Endodermal cell (in vitro differentiated cells): ENCODE measurements around the gene SMIM41. TPM values are rescaled to one million over a fixed set of nuclear protein-coding genes. Genes with fewer than 3 reads are reported as not detected.
A peak's percentile ranks its signal among the peaks of the same experiment; 100 is the strongest.

Experiments
- DNase-seq: peaks from one replicate; pipeline ENCODE4 v3.0.0-alpha.2; 2017
- H3K27ac ChIP-seq: 2 replicates; pipeline ENCODE4 v1.5.1; 2013; ENCODE audit warnings: mild to moderate bottlenecking, low read depth, low read length, moderate library complexity
- H3K27me3 ChIP-seq: 2 replicates; pipeline ENCODE4 v1.6.1; 2013; ENCODE audit warnings: mild to moderate bottlenecking, low read length, moderate library complexity; ENCODE audit not compliant: insufficient read depth, control insufficient read depth, poor library complexity, severe bottlenecking
- H3K36me3 ChIP-seq: 2 replicates; pipeline ENCODE4 v1.7.0; 2013; ENCODE audit warnings: mild to moderate bottlenecking, low read length, moderate library complexity; ENCODE audit not compliant: control insufficient read depth, insufficient read depth
- H3K4me1 ChIP-seq: one replicate; pipeline ENCODE4 v1.7.0; 2013; ENCODE audit warnings: low read length; ENCODE audit not compliant: control insufficient read depth, insufficient read depth
- H3K4me3 ChIP-seq: 2 replicates; pipeline ENCODE4 v1.5.1; 2013; ENCODE audit warnings: mild to moderate bottlenecking, low read length, moderate library complexity
- H3K9ac ChIP-seq: 2 replicates; pipeline ENCODE4 v1.6.1; 2013; ENCODE audit warnings: mild to moderate bottlenecking, low read length, moderate library complexity; ENCODE audit not compliant: poor library complexity, severe bottlenecking; ENCODE audit errors: extremely low read depth
- H3K9me3 ChIP-seq: 2 replicates; pipeline ENCODE4 v1.6.1; 2013; ENCODE audit warnings: mild to moderate bottlenecking, low read length, moderate library complexity; ENCODE audit not compliant: control insufficient read depth
- H3K27ac Mint-ChIP-seq: 2 replicates; pipeline ENCODE4 v1.8.0; 2020; ENCODE audit warnings: mixed read lengths
- H3K27me3 Mint-ChIP-seq: 2 replicates; pipeline ENCODE4 v1.8.0; 2021; ENCODE audit warnings: mild to moderate bottlenecking, mixed read lengths; ENCODE audit not compliant: insufficient read depth
- H3K36me3 Mint-ChIP-seq: 2 replicates; pipeline ENCODE4 v1.8.0; 2020; ENCODE audit warnings: low read depth, mixed read lengths
- H3K4me1 Mint-ChIP-seq: 2 replicates; pipeline ENCODE4 v1.8.0; 2020; ENCODE audit warnings: mixed read lengths
- H3K4me3 Mint-ChIP-seq: 2 replicates; pipeline ENCODE4 v1.8.0; 2020; ENCODE audit warnings: mild to moderate bottlenecking, moderate library complexity, mixed read lengths
- H3K9me3 Mint-ChIP-seq: 2 replicates; pipeline ENCODE4 v1.8.0; 2020; ENCODE audit warnings: mild to moderate bottlenecking, mixed read lengths
- CTCF ChIP-seq: fragments of 200-600 bp; sonication (generic); conservative IDR thresholded peaks from 2 replicates; pipeline ENCODE4 v1.5.0; 2021; ENCODE audit warnings: antibody characterized with exemption, mild to moderate bottlenecking
- WGBS, 2 experiments: methylation state at CpG; one replicate each; pipeline versions ENCODE4 v1.1.5 to v1.1.7; 2013; ENCODE audit warnings: missing lambda C conversion rate in 2 of 2, mixed read lengths in 1 of 2; ENCODE audit not compliant: insufficient coverage in 1 of 2, insufficient read length in 1 of 2; 5-methylcytosine and 5-hydroxymethylcytosine counted together
- total RNA-seq, 2 donors: library from RNA; stranded (reverse); fragmentation: NEBNext Ultra II Directional in 1 of 2; extraction: Animal tissue kit (Norgen Biotek cat#: 25700) in 1 of 2; gene quantifications; 2 replicates in 1 of 2; 3 replicates in 1 of 2; pipeline ENCODE4 v1.2.1, GENCODE V29; 2021

SMIM41 gene
- total RNA-seq, 2 donors from 2014 or later, result not detected

GRCh38 chr12:52033446-52034140, 45.9 kb upstream of the SMIM41 start:
- H3K4me1 ChIP-seq, result peaks cover 3% of the 10 kb centered on the region
- Mint-ChIP-seq H3K27me3 (peaks cover 25% of the 10 kb centered on the region), H3K27ac (peak overlapping the region; percentile 91), H3K4me3 (peak overlapping the region; percentile 51), H3K9me3 (no peaks in the 10 kb centered on the region), H3K4me1 (peaks cover 26% of the 10 kb centered on the region), H3K36me3 (no peaks in the 10 kb centered on the region)
- H3K4me3 ChIP-seq, result peak overlapping the region; percentile 73
- peak overlapping the region; percentile 83 for H3K27ac ChIP-seq
- H3K36me3 ChIP-seq, result no peaks in the 10 kb centered on the region
- H3K9me3 ChIP-seq, result no peaks in the 10 kb centered on the region
- H3K9ac ChIP-seq, result peak overlapping the region; percentile 60
- no peak for TF ChIP-seq CTCF
- H3K27me3 ChIP-seq, result peaks cover 20% of the 10 kb centered on the region
- WGBS, 2 experiments, result 88 to 92% methylated on average over 11 to 12 of the region's 13 CpGs
- DNase-seq, result no peak

GRCh38 chr12:52035190-52035589, 44.3 kb upstream of the SMIM41 start:
- WGBS, 2 experiments, result 100% methylated on average over 3 of the region's 4 CpGs; no CpG with 5 or more reads in 1 of the 2 experiments
- Mint-ChIP-seq H3K27ac (no peak overlapping the region), H3K36me3 (no peaks in the 10 kb centered on the region), H3K27me3 (peaks cover 25% of the 10 kb centered on the region), H3K9me3 (no peaks in the 10 kb centered on the region), H3K4me3 (no peak overlapping the region), H3K4me1 (peaks cover 18% of the 10 kb centered on the region)
- H3K9me3 ChIP-seq, result no peaks in the 10 kb centered on the region
- no peaks in the 10 kb centered on the region for H3K4me1 ChIP-seq
- no peaks in the 10 kb centered on the region for H3K36me3 ChIP-seq
- H3K4me3 ChIP-seq, result no peak overlapping the region
- H3K27me3 ChIP-seq, result peaks cover 20% of the 10 kb centered on the region
- H3K27ac ChIP-seq, result no peak overlapping the region
- TF ChIP-seq CTCF, result no peak
- no peak for DNase-seq
- no peak overlapping the region for H3K9ac ChIP-seq

GRCh38 chr12:52035926-52036325, 43.6 kb upstream of the SMIM41 start:
- TF ChIP-seq CTCF, result no peak
- Histone ChIP-seq H3K4me3 (no peak overlapping the region), H3K27me3 (peaks cover 20% of the 10 kb centered on the region), H3K36me3 (no peaks in the 10 kb centered on the region), H3K9me3 (no peaks in the 10 kb centered on the region), H3K9ac (no peak overlapping the region), H3K4me1 (no peaks in the 10 kb centered on the region), H3K27ac (no peak overlapping the region)
- Mint-ChIP-seq H3K36me3 (no peaks in the 10 kb centered on the region), H3K4me1 (peaks cover 15% of the 10 kb centered on the region), H3K9me3 (no peaks in the 10 kb centered on the region), H3K4me3 (peak overlapping the region; percentile 76), H3K27me3 (peaks cover 25% of the 10 kb centered on the region), H3K27ac (no peak overlapping the region)
- 93% methylated on average over 1 of the region's 2 CpGs; no CpG with 5 or more reads in 1 of the 2 experiments for WGBS, 2 experiments
- no peak for DNase-seq
